ENCODE data around the gene PPEF2.

The PPEF2 gene

DNA sequence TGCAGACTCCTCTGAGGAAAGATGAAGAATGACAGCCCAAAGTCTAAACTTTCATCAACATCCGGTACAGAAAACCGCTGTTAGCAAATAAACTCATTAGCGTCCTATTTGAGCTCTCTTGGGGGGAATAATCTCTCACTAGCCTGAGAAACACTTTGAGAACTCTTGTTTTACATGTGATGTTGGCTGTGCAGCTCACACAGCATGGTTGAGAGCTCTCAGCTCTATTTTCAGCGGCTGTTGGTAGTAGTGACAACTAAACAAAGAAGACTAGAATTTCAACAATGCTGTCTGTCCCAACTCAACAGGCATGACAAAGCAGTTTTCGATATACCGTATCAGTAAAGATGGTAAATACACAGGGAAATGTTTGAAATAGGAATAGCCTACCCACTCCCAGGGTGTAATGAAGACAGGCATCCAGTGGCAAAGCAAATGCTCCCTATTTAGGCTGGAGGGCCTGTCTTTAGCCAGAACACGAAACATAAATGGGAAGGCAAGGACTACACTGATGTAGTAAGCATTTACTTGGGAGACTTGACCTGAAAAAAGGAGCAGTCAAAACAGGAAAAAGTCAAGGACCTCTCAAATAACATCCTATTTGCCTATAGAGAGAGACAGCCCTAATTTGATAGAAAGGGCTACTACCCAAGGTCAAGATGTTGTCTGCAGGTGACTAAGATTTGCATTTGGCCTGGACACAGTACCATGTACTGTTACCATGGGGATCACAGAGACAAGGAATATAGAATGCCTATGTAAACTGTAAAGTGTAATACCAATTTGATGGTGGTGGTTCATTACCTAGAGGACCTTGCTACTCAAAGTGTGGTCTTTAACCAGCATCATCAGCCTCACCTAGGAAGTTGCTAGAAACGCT, 60.4 kb downstream of the PPEF2 start:
- intact Hi-C loops (cut with DNase I), result loop anchor here (10.0 kb wide), 1 partner anchor 117 kb away; the partner anchor contains the start of gene USO1
- DNase-seq, result no peak

DNA sequence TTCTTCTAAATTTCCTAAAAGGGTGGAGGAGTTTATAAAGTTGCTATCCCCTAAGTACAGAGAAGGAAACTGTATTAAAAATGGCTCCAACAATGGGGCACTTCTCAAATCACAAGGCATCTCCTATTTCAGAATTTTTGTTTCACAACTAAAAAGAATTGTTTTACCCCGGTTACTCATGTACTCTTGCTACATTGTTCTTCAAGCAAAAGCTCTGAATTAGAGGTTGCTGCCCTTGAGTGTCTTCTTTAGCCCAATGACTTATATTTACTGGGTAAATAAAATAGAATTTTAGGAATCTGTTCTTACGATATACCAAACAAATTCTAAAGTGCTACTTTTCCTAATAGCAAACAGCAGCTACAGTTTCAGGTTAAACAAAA, 67.5 kb downstream of the PPEF2 start:
- intact Hi-C loops (cut with DNase I), result no loop called here

DNA sequence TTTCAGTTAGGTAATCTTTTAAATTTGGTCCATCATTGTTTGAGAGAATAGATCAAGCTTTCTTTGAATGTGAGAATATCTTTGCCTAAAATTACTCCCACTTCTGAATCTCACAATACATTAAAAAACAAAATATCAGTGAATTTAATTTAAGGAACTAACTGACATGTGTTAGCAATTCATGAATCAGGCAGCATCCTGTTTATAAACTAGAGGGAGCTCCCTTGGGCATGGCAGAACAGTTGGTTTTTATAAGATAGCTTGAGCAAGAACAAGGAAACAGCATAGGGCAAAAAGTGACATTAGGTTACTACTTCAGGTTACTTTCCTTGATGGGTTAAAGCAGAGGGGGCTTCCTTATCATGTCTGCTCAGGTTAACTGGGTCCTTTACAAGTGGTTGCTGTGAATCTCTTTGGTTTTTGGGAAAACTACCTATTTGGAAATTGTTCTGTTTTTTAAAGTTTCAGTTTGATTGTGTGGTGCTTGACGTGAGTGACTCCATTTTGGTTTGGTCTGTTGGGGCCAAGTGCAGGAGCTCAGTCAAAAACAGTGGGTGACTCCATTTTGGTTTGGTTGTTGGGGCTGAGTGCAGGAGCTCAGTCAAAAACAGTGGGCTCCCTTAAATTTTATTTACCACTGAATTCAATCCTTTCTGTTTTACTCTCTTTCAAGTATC, 68.0 kb downstream of the PPEF2 start:
- no peak for DNase-seq
- intact Hi-C loops (cut with DNase I), result no loop called here

More for the DNA sequence above, 67.5 kb downstream of the PPEF2 start:
- DNase-seq, result no peak

DNA sequence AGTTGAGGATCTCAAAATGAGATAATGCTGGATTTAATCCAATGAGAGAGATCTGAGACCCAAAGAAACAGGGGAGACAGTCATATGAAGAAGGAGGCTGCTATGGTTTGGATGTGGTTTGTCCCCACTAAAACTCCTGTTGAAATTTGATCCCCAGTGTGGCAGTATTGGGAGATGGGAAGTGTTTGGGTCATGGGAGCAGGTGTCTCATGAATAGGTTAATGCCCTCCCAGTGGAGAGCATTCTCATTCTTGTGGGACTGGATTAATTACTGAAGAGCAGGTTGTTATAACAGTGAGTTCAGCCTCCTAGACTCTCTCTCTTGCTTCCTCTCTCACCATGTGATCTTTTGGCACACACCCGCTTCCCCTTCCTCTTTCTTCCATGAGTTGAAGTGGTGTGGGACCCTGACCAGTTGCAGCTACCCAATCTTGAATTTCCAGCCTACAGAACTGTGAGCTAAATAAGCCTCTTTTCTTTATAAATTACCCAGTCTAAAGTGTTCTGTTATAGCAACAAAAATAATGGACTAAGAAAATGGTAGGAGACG, 70.3 kb downstream of the PPEF2 start:
- intact Hi-C loops (cut with DNase I), result no loop called here
- no peak for DNase-seq

DNA sequence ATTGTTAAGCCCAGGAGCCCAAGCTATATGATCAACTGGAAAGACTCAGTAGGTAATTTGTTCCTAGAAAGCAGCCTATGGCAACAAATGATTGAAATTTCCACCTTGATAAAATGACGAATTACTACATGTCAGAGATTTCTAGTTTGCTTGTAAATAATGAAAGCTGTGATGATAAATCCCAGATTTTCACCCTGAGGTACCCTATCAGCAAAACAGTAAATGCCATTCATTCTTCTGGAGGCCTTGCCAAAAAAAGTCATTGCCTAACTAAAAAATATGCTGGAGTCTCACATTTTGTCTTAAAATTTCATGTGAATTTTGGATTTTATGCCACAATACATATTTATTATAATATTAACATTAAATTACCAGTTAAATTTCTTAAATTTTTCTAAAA, 71.3 kb downstream of the PPEF2 start:
- DNase-seq, result no peak
- intact Hi-C loops (cut with DNase I), result no loop called here

DNA sequence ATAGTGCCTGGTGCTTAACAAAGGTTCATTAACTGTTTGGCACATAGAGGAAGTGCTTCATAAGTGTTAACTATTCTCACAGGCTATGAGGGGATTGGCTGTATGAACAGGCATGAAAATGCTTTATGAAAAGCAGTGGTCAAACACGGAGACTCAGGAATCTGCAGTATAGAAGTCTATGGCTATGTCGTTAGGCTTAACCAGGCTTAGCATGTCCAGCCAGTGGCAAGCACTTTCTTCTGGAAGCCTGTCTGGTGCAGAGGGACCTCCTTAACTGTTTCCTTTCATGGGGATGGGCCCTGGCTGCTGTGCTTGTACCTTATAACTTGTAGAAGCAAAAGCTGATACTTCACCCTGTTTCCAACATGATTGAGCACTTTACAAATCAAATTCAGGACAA, 78.4 kb downstream of the PPEF2 start:
- DNase-seq, result no peak
- intact Hi-C loops (cut with DNase I), result no loop called here

DNA sequence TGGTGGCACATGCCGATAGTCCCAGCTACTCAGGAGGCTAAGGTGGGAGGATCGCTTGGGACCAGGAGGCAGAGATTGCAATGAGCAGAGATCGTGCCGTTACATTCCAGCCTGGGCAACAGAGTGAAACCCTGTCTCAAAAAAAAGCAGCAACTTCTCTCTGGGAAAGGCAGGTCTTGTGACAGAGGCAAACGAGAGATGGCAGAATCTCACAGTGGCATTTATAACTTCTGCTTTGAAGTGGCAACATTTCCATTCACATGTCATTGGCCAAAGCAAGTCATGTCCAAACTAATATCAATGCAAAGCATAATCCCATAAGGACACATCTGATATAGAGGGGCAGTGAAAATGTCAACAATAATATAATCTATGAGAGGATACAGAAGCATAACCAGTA, 79.8 kb downstream of the PPEF2 start:
- intact Hi-C loops (cut with DNase I), result no loop called here
- DNase-seq, result no peak

DNA sequence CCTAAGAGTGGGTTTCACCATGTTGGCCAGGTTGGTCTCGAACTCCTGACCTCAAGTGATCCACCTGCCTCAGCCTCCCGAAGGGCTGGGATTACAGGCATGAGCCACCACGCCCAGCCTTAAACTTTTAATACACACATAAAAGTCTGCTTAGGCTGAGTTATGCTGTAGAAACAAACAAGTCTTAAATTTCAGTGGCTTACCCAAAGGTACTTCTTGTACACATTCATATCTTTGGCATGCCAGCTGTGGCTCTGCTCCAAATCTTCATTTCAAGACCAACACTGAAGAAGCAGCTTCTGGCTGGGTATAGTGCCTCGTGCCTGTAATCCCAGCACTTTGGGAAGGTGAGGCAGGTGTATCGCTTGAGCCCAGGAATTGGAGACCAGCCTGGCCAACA, 80.3 kb downstream of the PPEF2 start:
- DNase-seq, result no peak
- intact Hi-C loops (cut with DNase I), result no loop called here

DNA sequence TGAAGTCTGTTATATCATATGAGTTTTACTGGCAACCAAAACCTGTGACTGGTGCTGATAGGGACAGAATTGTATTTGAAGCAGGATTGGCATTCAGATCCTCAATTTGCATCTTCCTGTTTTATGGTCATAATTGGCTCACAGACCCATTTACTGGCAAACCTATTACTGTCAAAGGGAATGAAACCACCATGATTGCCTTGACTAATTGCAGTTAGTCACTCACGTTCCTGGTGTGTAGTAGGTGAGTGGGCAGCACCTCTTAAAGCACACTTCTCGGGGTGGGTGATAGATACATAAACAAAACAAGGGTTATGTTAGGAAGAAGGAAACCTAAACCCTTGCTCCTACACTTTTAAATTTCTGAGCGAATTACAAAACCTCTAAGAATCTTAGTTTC, 81.0 kb downstream of the PPEF2 start:
- no peak for DNase-seq
- intact Hi-C loops (cut with DNase I), result no loop called here

DNA sequence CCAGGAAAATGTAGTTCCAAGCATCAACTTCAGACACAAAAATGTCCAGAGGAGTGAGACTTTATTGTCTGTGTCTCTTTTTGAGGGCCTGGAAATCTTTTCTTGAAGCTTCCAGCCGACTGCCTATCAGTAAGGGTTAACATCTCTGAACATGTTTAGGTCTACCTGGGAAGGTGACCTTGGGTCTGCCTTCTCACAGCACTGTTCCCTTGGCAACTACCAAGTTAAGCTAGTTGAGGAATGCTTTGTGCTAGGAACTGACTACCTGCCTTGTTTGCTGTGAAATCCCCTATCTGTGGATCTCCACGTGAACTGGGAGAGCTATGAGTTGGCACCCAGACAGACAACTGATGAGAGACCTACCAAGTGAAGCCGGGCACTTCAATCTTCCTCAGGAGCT, 81.6 kb downstream of the PPEF2 start:
- DNase-seq, result no peak
- intact Hi-C loops (cut with DNase I), result no loop called here

DNA sequence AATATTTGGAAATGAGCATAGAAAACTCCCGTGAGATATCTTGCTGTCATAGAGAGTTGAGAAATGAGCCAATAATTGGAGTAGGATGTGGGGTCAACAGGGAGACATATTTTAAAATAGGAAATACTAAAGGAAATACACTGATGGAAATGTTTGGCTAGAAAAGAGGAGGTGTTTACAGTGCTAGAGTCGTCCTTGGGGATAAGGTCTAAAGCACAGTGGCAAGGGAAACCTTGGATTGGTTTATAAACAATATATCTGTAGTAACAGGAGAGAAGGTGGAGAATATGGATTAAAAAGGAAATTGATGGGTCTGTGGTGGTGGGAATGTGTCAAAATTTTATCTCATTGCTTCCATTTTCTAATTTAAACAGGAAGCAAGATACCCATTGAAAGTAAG, 82.1 kb downstream of the PPEF2 start:
- intact Hi-C loops (cut with DNase I), result no loop called here
- DNase-seq, result no peak

DNA sequence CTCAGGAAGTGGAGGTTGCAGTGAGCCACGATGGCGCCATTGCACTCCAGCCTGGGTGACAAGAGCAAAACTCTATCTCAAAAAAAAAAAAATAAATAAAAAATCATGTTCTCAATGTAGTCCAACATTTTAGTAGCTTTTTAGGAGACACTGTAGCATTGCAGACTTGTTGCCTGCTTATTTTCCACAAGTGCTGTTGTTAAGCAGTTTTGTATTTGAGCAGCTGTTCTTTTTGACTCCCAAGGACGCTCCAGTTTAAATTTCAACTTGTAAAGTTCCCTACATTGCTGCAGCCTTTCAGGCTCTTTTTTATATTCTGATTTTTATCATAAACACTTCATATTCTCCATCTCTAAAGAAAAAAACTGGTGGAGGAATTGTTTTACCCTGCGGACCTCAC, 83.1 kb downstream of the PPEF2 start:
- no peak for DNase-seq
- intact Hi-C loops (cut with DNase I), result no loop called here

DNA sequence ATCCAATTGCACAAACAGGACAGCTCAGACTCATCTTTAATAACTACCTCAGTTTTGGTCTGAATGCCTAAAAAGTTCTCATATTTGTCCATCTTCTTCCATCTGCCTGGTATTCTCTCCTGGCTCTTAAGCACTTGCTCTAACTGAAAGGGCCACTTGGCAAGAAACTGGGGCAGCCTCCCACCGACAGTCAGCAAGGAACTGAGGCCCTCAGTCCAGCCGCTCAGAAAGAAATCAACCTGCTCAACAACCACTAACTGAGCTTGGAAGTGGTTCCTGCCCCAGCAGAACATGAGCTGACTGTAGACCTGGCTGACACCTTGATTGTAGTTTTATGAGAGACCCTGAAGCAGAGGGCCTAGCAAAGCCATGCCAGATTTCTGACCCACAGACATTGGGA, 84.4 kb downstream of the PPEF2 start:
- no peak for DNase-seq
- intact Hi-C loops (cut with DNase I), result no loop called here

All from posterior cingulate gyrus (tissue), 11 donors.